ENCODE measurements around the gene PLA1A.
"Not testable (repeated sequence)": the region's sequence is repeated elsewhere in the genome, so short reads cannot be mapped to it uniquely, and the experiment has no call there.

PLA1A gene

DNA sequence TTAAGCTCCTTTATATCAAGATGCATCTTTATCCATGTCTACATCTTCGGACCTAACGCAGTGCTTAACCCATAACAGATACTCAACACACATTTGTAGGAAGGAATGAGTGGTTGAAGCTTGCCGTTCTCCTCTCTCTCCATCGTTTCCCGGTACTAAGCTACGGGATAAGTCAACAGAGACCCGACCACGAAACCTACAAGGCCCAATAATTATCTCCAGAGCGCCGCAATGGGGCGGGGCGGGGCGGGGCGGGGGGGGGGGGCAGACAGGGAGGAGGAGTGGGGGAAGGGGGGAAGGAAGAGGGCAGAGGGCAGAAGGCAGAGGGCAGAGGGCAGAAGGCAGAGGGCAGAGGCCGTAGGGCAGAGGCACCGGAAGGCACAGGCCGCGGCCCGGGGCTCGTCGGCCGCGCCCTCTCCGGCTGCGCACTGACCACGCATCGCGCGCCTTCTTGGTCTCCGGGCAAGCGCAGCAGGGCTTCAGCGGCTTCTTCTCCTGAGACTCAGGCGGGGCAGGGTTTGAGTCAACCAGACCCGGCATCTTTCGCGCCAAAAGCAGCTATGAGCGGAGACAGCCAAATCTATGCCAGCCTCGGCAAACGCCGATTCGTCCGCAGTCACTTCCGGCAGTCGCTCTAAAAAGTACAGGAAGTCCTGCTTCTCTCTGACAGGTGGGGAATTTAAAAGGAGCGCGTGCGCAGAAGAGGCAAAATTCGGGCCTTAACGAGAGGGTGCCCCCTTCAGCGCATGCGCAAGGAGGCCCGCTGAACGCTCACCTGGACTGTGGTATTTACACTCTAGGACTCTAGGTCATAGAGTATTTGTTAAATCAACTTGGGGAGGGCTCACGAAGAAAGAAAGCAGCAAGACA lies 79.3 kb downstream of the PLA1A start, which contains the start of gene COX17:
Gene COX17, minus strand, starts transcription at position 636 of the 870 bp plus-strand sequence. Its CDS starts 96 bp downstream, at position 540.
- DNase-seq (ENCODE audit: low read depth in 2 of 2): peak; percentile 97 to 98
- TF ChIP-seq, protein P1, sequence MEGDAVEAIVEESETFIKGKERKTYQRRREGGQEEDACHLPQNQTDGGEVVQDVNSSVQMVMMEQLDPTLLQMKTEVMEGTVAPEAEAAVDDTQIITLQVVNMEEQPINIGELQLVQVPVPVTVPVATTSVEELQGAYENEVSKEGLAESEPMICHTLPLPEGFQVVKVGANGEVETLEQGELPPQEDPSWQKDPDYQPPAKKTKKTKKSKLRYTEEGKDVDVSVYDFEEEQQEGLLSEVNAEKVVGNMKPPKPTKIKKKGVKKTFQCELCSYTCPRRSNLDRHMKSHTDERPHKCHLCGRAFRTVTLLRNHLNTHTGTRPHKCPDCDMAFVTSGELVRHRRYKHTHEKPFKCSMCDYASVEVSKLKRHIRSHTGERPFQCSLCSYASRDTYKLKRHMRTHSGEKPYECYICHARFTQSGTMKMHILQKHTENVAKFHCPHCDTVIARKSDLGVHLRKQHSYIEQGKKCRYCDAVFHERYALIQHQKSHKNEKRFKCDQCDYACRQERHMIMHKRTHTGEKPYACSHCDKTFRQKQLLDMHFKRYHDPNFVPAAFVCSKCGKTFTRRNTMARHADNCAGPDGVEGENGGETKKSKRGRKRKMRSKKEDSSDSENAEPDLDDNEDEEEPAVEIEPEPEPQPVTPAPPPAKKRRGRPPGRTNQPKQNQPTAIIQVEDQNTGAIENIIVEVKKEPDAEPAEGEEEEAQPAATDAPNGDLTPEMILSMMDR (IDR thresholded peaks at IDR 0.05; ENCODE audit: low read depth, low read length): no peak
- peak within 1 kb of the TSS; percentile 60 to 77 for H3K4me3 ChIP-seq (replicated peaks in 1 of 2; ENCODE audit: low read depth in 2 of 2, low read length in 2 of 2)

DNA sequence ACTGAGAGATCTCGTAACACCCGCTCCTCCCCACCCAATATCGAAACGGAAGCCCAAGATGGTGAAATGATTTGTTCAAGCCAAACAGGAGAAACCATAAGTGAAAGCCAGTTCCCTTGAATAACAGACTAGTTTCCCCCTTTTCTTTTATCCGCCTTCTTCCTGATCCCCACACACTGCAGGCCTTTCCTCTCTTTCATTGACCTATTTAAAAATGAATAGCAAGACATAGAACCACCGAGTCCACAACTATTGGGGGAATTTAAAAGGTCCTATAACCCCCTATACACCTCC lies 79.9 kb downstream of the PLA1A start:
- DNase-seq (ENCODE audit: low read depth in 2 of 2): no peak

DNA sequence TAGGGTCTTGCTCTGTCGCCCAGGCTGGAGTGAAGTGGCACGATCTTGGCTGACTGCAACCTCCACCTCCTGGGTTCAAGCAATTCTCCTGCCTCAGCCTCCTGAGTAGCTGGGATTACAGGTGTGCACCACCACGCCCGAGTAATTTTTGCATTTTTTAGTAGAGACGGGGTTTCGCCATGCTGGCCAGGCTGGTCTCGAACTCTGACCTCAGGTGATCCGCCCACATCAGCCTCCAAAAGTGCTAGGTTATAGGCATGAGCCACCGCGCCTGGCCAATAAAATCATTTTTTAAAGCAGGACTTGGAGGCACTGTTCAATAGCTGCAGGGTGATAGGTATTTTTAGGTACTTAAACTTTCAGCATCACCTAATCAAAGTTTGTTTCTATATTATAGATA lies 80.5 kb downstream of the PLA1A start:
- not testable (repeated sequence) for DNase-seq (ENCODE audit: low read depth in 2 of 2); H3K4me3 ChIP-seq (replicated peaks in 1 of 2; ENCODE audit: low read depth in 2 of 2, low read length in 2 of 2)

More for the DNA sequence above, 79.9 kb downstream of the PLA1A start:
- TF ChIP-seq, protein P1 (IDR thresholded peaks at IDR 0.05; ENCODE audit: low read depth, low read length): no peak
- peak overlapping the region; percentile 60 to 77 for H3K4me3 ChIP-seq (replicated peaks in 1 of 2; ENCODE audit: low read depth in 2 of 2, low read length in 2 of 2)
